Stimulated activated CD4-positive, alpha-beta T cell treated with anti-CD3 and anti-CD28 coated beads, Interleukin-12 subunit alpha, Interleukin-12 subunit beta, amount 100 ng/mL, for 48 hours (primary cell): ENCODE data around the gene MTFR1L.
A peak's percentile ranks its signal among the peaks of the same experiment; 100 is the strongest.

ENCODE experiments used
- DNase-seq, 3 donors: peaks; one replicate each; pipeline ENCODE4 v3.0.0-alpha.2; 2020; ENCODE audit warnings: low read depth in 2 of 3, low spot score in 1 of 3

Gene MTFR1L

DNA sequence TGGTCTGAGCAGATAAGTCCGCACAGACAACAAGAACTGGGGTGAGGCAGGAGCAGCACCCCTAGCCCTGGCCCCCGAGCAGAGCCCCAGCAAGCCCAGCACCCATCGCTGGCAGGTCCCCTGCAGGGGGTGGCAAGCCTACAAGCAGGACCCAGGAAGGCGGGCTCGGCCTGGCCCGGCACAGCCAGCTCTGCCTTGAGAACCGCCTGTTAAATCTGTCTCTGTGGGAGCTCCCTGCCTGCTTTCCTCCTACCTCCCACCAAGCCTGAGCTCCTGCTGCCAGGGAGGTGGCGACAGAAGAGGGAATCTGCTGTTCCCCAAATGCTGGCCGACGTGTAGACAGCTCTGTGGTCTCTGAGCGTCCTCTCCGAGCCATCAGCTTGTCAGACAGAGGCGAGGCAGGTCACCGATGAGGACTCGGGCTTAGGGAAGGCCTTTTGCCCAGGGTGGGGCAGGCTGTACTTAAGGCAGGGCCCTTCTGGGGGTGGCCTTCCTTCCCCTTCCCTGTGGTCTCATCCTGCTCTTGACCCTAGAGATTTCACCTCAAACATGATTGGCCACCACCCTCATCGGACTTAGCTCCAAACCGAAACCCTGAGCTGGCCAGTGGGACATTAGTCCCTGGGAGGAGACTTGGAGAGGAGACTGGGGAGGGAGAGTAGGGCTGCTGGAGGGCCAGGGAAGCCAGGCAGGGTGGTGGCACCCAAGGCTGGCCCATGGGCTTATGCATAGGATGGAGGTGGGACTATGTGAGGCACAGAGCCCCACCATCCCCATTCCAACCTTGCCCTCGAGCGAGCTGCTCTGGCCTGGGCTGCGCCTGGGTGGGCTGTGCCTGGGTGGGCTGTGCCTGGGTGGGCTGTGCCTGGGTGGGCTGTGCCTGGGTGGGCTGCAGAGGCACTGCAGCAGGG is 12.0 kb upstream of the MTFR1L start:
- no peak for DNase-seq

DNA sequence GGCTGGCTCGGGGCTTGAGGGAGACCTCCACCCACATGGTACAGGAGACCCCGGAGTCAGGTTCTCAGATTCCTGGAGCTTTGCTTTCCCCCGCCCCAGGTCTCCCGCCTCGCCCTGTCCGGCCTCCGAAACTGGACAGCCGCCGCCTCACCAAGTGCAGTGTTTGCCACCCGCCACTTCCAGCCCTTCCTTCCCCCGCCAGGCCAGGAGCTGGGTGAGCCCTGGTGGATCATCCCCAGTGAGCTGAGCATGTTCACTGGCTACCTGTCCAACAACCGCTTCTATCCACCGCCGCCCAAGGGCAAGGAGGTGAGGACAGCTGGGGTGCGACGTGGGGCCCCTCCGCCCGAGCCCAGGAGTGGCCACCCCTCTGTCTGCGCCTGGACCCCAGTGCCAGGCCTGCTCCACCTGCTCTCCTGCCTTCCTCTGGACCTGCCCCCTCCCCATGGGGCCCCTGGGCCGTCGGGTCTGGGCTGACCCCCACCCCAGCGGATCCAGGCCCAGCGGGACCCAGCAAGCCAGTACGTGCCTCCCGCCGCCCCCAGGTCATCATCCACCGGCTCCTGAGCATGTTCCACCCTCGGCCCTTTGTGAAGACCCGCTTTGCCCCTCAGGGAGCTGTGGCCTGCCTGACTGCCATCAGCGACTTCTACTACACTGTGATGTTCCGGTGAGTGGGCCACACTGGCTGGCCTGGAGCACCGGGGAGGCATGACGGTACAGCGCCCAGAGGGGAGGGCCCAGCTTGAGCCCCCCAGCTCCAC is 11.1 kb upstream of the MTFR1L start:
- DNase-seq: no peak

DNA sequence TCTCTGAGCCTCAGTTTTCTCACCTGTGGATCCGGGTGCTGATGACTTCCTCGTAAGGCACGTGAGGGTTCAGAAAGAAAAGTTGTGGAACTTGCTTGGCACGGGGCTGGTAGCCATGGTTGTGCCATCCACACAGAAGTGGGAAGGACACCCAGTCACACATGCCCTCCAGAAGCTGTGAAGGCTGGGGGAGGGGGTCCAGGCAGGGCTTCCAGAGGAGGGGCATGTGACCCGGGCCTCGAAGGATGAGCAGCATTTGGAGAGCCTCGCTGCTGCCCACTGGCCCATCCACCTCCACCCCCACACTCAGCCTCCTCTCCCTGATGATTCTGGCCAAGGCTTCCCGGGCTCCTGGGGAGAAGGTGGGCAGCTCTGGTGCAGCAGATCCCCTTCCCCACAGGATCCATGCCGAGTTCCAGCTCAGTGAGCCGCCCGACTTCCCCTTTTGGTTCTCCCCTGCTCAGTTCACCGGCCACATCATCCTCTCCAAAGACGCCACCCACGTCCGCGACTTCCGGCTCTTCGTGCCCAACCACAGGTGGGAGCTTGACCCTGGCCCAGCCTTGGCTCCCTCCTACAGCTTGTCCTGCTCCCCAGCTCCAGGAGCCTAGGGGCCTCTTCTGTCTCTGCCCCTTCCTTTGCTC is 10.3 kb upstream of the MTFR1L start:
- DNase-seq: no peak

GRCh38 chr1:25809929-25810328 is 9.8 kb upstream of the MTFR1L start:
- DNase-seq: no peak

DNA sequence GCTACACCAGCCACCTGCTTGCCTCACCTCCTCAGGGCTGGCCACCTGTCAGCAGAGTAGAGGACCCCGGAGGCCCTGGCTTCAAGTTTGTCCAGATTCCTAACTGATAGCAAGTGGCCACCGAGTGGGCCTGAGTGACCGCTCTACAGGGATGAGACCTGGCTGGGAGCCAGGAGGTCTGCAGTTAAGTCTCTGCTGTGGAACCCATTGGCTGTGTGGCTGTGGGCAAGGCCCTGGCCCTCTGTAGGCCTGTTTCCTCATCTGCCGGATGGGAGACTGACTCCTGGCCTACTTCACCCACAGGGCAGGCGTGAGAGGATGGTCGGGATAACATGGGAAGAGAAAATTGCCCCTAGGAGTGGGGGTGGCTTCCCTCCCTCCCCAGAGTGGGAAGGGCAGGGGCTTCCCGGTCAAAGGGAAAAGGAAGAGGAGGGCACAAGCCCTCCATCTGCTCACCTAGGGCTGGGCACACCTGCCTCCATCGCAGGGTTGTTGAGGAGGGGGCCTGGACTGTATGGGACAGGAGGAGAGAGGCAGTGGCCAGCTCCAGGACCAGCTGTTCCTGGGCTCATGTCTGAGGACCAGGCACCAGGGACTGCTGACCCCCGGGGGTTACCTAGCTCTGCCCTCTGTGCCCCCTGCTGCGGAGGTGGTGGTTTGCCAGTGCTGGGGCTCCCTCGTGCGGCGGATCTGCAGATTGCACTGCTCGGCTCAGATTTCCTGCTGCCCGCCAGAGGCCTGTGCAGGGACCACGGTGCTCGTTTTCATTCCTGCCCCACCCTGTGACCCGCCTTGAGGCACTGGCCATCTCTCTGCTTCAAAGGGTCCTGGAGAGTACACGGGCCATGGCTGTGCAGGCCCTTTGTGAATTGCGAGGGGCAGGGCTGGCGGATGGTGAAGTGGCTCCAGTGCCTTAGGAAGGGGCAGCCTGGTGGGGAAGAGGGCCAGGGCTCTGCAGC is 9.1 kb upstream of the MTFR1L start:
- peak; percentile 53 to 85 (median 63) for DNase-seq

- DNase-seq: no peak
Observed at GRCh38 chr1:25811384-25812082, 8.2 kb upstream of the MTFR1L start.

- DNase-seq: no peak
Observed at GRCh38 chr1:25813071-25813733, 6.6 kb upstream of the MTFR1L start.

- no peak for DNase-seq
Observed at GRCh38 chr1:25813734-25814471, 5.9 kb upstream of the MTFR1L start.

GRCh38 chr1:25814549-25815087 is 5.1 kb upstream of the MTFR1L start:
- no peak for DNase-seq

DNA sequence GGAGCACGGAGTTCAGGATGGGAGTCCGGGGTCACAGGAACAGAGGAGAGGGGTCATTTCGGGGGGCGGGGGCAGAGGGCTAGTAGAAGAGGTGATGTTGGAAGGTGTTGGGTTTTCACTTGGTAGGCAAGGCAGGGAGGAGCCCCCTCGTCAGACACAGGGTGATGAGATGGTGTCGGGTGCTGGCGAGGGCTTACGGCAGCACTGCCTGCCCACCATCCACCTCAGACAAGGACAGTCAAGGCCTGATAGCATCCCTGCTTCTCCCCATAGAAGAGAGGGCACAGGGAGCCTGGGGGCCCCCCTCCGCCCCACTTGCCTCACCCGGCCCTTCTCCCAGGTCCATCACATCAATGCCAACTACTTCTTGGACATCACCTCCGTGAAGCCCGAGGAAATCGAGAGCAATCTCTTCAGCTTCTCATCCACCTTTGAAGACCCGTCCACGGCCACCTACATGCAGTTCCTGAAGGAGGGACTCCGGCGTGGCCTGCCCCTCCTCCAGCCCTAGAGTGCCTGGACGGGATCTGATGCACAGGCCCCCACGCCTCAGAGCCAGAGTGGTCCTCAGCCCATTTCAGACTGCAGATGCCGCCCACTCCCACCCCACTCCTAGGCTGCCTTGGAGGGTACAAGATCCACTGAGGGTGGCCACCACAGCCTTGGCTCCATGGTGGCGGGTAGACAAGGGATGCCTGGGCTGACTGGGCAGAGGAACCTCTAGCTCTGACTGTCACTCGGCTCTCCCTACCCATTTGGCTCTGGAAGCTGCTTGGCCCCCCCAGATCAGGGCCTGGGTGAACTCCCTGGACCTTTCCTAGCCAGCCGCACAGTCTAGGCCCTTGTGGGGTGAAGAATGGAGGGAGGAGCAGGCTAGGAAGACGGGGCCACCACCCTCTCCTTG is 4.3 kb upstream of the MTFR1L start:
- no peak for DNase-seq

GRCh38 chr1:25816112-25816718 is 3.5 kb upstream of the MTFR1L start:
- DNase-seq: no peak

DNA sequence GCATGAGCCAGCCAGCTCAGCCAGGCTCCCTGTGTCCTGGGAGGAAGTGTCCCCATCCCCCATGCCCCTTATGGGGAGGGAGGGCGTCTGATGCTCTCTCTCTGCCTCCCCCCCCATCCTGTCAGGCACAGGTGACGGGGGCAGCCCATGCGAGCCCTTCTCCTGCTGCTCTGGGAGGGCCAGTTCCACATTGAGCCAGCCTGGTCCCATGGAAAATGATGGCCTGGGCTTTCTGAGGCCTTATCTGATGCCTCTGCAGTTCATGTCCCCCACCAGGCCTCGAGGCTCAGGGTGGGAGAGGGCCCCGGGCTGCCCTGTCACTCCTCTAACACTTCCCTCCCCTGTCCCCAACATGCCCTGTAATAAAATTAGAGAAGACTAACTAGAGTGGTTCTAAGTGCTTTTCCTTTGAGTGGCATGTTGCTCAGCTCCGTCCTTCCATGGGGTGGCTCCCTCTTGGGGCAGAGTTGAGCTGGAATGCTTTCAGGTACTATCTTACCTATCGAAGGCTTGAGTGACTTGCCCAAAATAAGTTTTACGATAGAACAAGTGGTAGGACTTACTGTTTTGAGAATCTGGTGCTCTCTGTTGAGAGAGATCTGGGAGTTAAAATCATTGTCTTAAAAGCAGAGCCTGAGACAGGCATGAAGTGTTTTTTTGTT is 1.8 kb upstream of the MTFR1L start:
- no peak for DNase-seq

DNA sequence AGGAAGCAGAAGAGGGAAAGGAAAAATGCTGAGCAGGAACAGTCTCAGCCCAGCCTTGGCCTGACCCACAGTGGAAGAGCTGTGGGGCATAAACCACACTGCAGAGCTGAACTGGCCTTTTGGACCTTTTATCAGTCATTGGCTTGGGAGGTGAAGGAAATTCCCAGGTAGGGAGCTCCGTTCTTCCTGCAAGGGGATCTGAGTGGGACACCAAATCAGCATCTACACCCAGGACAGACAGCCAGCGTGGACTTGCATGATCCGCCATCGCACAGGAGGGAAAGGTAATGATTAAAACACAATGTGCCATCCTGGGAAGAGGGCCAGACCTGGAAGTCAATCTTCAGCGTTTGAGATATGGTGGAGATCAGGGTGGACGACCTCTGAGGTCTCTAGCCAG is 1.2 kb upstream of the MTFR1L start:
- DNase-seq: no peak

- peak in 2 of 3 donors; percentile 56 to 58 for DNase-seq
Observed at GRCh38 chr1:25820247-25821111, 725 bp downstream of the MTFR1L start.

GRCh38 chr1:25821112-25821476 is 1.3 kb downstream of the MTFR1L start:
- no peak for DNase-seq

GRCh38 chr1:25821630-25822091 is 1.9 kb downstream of the MTFR1L start:
- no peak for DNase-seq
